Ovary (tissue), 9 donors: ENCODE results near the gene AOPEP. TPM values are rescaled to one million over a fixed set of nuclear protein-coding genes. Genes with fewer than 3 reads are reported as not detected.

ENCODE experiments used
- DNase-seq, 5 donors: peaks; one replicate each; pipeline ENCODE4 v3.0.0-alpha.2; 2019 to 2020
- H3K27ac ChIP-seq, 2 donors: fragments of 200-600 bp; one replicate each; pipeline versions ENCODE4 v1.5.1 to v1.8.0; 2019 to 2022
- H3K27me3 ChIP-seq: fragments of 200-600 bp; one replicate; pipeline ENCODE4 v1.8.0; 2022
- H3K36me3 ChIP-seq: fragments of 200-600 bp; sonication (generic); one replicate; pipeline ENCODE4 v1.5.1; 2019
- H3K4me1 ChIP-seq: one replicate; pipeline ENCODE4 v1.8.1; 2013; ENCODE audit warnings: mild to moderate bottlenecking, moderate library complexity; ENCODE audit not compliant: insufficient read depth
- H3K4me3 ChIP-seq: fragments of 200-600 bp; sonication (generic); one replicate; pipeline ENCODE4 v1.5.1; 2017
- H3K9me3 ChIP-seq, 2 donors: fragments of 200-600 bp in 1 of 2; sonication (generic) in 1 of 2; one replicate each; pipeline versions ENCODE4 v1.5.1 to v1.8.1; 2013 to 2019; ENCODE audit warnings: mild to moderate bottlenecking in 1 of 2, moderate library complexity in 1 of 2
- EP300 ChIP-seq: sonication (generic); formaldehyde crosslinking; IDR thresholded peaks from one replicate; pipeline ENCODE4 v1.6.1; 2017; ENCODE audit warnings: antibody characterized with exemption
- POLR2A ChIP-seq: fragments of 450-650 bp; IDR thresholded peaks from one replicate; pipeline ENCODE4 v1.6.1; 2017; ENCODE audit warnings: antibody characterized with exemption, mild to moderate bottlenecking, moderate library complexity
- WGBS, 3 donors: extraction: QIAGEN DNeasy Blood & Tissue Kit in 1 of 3; methylation state at CpG; one replicate each; pipeline versions ENCODE4 v1.1.5 to v1.1.7; 2013 to 2017; 5-methylcytosine and 5-hydroxymethylcytosine counted together
- intact Hi-C, 4 donors: fragments of 100-400 bp; cut with DNase I; formaldehyde crosslinking; loops; one replicate each; pipeline versions ENCODE4 v1.11.0 to v1.15.1; 2022 to 2023
- polyA plus RNA-seq, 2 donors: library from polyadenylated mRNA; stranded (reverse); fragments of 200-250 nt in 1 of 2; fragments of 350-450 nt in 1 of 2; fragmentation: Illumina TruSeq in 1 of 2; extraction: RNeasy Lipid Tissue Mini Kit (QIAGEN cat#74804) in 1 of 2; gene quantifications; one replicate each; pipeline ENCODE4 v1.2.3, GENCODE V29; 2013 to 2014
- total RNA-seq, 7 donors: library from RNA; depleted of rRNA in 2 of 7; stranded (reverse); fragments of >200 nt in 2 of 7; fragmentation: NEBNext Ultra II Directional in 3 of 7; extraction: Animal tissue kit (Norgen Biotek cat#: 25700) in 3 of 7; gene quantifications; one replicate each; pipeline versions ENCODE4 v1.1.0 to v1.2.4, GENCODE V29; 2016 to 2023
- TF ChIP-seq, protein P1 (sequence below), 3 donors: fragments of 450-650 bp in 2 of 3; fragments of 200-600 bp in 1 of 3; IDR thresholded peaks; one replicate each; pipeline versions ENCODE4 v1.5.1 to v1.8.0; 2016 to 2022; ENCODE audit warnings: antibody characterized with exemption in 3 of 3, mild to moderate bottlenecking in 1 of 3
- donor health status: DM: no; HTN: no; CAD: no; lungs with moderate emphysema.
- donor health status: DM: no; HTN: no; CAD: no.
- donor health status: Bipolar disorder and iron deficiency.
- donor health status: DM: yes; HTN: yes; CAD: no.
- donor health status: DM: no; HTN: no; CAD: no.
- donor health status: DM: yes; HTN: yes; CAD: no.

AOPEP gene
- total and polyA plus RNA-seq, 9 donors: 40.0 to 141 (median 82.1) TPM

DNA sequence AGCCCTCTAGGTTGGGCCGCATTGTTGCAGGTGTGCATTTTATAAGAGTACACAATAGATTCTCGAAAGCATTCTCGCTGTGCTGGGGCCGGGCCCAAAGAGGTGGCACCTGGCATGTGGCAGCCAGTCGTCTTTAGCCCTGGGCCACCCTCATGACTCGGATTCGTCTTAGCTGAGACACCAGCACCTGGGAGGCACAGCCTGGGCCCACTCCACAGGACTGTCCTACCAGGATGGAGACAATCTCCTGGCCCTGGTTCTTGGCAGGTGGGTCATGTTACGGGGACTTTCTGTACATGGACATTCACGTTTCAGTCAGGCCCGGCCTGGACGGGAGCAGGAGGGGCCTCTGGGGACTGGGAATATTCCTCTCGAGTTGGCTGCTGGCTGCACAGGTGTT, 378.5 kb downstream of the AOPEP start:
- DNase-seq: peak in 1 of 5 donors; percentile 12
- H3K4me3 ChIP-seq: no peak overlapping the region
- H3K4me1 ChIP-seq: peaks cover 9% of the 10 kb centered on the region
- 85 to 92% (median 89%) methylated on average over 12 of the region's 12 CpGs for WGBS, 3 donors
- intact Hi-C loops: no loop called here
- no peaks in the 10 kb centered on the region for H3K9me3 ChIP-seq
- no peaks in the 10 kb centered on the region for H3K36me3 ChIP-seq
- no peaks in the 10 kb centered on the region for H3K27me3 ChIP-seq
- TF ChIP-seq EP300: no peak
- TF ChIP-seq POLR2A: no peak
- TF ChIP-seq, protein P1, sequence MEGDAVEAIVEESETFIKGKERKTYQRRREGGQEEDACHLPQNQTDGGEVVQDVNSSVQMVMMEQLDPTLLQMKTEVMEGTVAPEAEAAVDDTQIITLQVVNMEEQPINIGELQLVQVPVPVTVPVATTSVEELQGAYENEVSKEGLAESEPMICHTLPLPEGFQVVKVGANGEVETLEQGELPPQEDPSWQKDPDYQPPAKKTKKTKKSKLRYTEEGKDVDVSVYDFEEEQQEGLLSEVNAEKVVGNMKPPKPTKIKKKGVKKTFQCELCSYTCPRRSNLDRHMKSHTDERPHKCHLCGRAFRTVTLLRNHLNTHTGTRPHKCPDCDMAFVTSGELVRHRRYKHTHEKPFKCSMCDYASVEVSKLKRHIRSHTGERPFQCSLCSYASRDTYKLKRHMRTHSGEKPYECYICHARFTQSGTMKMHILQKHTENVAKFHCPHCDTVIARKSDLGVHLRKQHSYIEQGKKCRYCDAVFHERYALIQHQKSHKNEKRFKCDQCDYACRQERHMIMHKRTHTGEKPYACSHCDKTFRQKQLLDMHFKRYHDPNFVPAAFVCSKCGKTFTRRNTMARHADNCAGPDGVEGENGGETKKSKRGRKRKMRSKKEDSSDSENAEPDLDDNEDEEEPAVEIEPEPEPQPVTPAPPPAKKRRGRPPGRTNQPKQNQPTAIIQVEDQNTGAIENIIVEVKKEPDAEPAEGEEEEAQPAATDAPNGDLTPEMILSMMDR (IDR thresholded peaks at IDR 0.05): no peak
- no peak overlapping the region for H3K27ac ChIP-seq

- intact Hi-C loops: no loop called here
- no peak for DNase-seq
- no peak overlapping the region for H3K27ac ChIP-seq
- no peaks in the 10 kb centered on the region for H3K27me3 ChIP-seq
- H3K9me3 ChIP-seq: no peaks in the 10 kb centered on the region
- H3K4me3 ChIP-seq: no peak overlapping the region
- H3K4me1 ChIP-seq: peaks cover 9% of the 10 kb centered on the region
- 87 to 89% (median 88%) methylated on average over 13 of the region's 13 CpGs for WGBS, 3 donors
- H3K36me3 ChIP-seq: no peaks in the 10 kb centered on the region
- TF ChIP-seq, protein P1 (IDR thresholded peaks at IDR 0.05): no peak
- TF ChIP-seq EP300 (no peak), POLR2A (no peak)
These were observed 379.2 kb downstream of the AOPEP start for GRCh38 chr9:95105519-95106287.

DNA sequence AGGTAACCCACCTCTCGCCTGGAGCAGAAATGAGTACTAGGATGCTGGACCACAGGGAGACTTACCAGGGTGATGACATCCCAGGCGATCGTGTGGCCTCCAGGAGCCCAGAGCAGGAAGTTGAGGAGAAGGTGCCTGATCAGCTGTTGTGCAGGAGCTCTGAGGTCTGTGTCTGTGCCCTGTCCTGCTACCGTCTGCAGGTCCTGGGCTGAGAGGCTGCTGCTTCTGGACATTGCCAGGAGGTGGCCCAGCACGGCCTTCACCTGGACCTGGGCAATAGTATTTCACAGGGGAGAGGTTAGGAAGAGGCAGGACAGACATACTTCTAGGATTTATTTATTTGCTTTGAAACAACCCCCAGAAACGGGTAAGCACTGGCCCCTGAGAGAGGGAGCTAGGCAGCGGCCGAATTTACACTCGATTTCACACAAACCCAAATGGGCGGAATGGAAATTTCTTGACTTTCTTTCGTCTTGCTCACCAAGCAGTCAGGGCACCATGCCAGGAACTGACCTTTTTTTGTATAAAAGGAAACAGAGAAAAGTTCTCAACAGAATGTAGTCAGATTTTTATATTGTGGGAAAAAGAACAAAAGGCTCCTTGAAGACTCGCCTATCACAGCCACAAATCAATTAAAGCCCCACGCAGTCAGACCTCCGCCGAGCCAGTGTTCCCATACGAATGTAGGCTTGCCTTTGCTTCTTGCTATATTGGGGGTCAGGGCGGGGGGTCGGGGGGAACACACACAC, 380.7 kb downstream of the AOPEP start:
- H3K27ac ChIP-seq: no peak overlapping the region
- H3K4me1 ChIP-seq: peaks cover 7% of the 10 kb centered on the region
- no peak overlapping the region for H3K4me3 ChIP-seq
- peak in 2 of 5 donors; percentile 17 to 64 for DNase-seq
- H3K36me3 ChIP-seq: no peaks in the 10 kb centered on the region
- intact Hi-C loops: no loop called here
- 67 to 82% (median 76%) methylated on average over 18 of the region's 18 CpGs for WGBS, 3 donors
- no peak for TF ChIP-seq POLR2A
- no peaks in the 10 kb centered on the region for H3K27me3 ChIP-seq
- H3K9me3 ChIP-seq: no peaks in the 10 kb centered on the region

GRCh38 chr9:95107976-95108375, 381.5 kb downstream of the AOPEP start:
- no peak overlapping the region for H3K27ac ChIP-seq
- H3K27me3 ChIP-seq: no peaks in the 10 kb centered on the region
- peak in 1 of 5 donors; percentile 14 for DNase-seq
- 86 to 89% (median 88%) methylated on average over 14 of the region's 14 CpGs for WGBS, 3 donors
- H3K36me3 ChIP-seq: no peaks in the 10 kb centered on the region
- TF ChIP-seq EP300 (no peak), POLR2A (no peak)
- TF ChIP-seq, protein P1 (IDR thresholded peaks at IDR 0.05): no peak
- intact Hi-C loops: no loop called here
- peaks cover 4% of the 10 kb centered on the region for H3K4me1 ChIP-seq
- H3K9me3 ChIP-seq: no peaks in the 10 kb centered on the region
- no peak overlapping the region for H3K4me3 ChIP-seq

DNA sequence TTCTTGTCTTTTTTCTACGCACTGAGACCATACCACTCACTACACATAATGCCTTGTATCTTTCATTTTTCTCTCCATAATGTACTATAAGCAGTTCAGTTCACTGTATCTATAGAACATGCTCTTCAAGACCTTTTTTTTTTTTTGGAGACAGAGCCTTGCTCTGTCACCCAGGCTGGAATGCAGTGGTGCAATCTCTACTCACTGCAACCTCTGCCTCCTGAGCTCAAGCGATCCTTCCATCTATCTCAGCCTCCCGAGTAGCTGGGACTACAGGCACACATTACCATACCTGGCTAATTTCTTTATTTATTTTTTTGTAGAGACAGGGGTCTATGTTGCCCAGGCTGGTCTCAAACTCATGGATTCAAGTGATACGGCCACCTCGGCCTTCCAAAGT, 382.3 kb downstream of the AOPEP start:
- DNase-seq: no peak
- WGBS, 3 donors: 95 to 96% (median 95%) methylated on average over 5 of the region's 5 CpGs
- TF ChIP-seq POLR2A (no peak), EP300 (no peak)
- TF ChIP-seq, protein P1 (IDR thresholded peaks at IDR 0.05): no peak
- Histone ChIP-seq H3K27ac (no peak overlapping the region), H3K36me3 (no peaks in the 10 kb centered on the region), H3K4me3 (no peak overlapping the region), H3K4me1 (no peaks in the 10 kb centered on the region), H3K27me3 (no peaks in the 10 kb centered on the region), H3K9me3 (no peaks in the 10 kb centered on the region)
- intact Hi-C loops: no loop called here
